ENCODE results near the gene VGLL4. TPM values are rescaled to one million over a fixed set of nuclear protein-coding genes. Genes with fewer than 3 reads are reported as not detected.
A peak's percentile ranks its signal among the peaks of the same experiment; 100 is the strongest.

VGLL4 gene, protein sequence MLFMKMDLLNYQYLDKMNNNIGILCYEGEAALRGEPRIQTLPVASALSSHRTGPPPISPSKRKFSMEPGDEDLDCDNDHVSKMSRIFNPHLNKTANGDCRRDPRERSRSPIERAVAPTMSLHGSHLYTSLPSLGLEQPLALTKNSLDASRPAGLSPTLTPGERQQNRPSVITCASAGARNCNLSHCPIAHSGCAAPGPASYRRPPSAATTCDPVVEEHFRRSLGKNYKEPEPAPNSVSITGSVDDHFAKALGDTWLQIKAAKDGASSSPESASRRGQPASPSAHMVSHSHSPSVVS
- polyA plus RNA-seq (28.5 to 51.6 TPM (median 32.6 TPM) in 3 replicates), polyA minus RNA-seq (27.6 to 36.2 TPM (median 28.9 TPM) in 3 replicates)
- polyA plus RNA-seq (2011; ENCODE audit: low read depth) = 25.2 TPM
- 30.9 and 43.1 TPM in 2 replicates for polyA plus RNA-seq (2011; cell fraction: cytosol; rRNA removed)
- polyA plus RNA-seq (2011; cell fraction: nucleus; rRNA removed) = 46.0 and 73.6 TPM in 2 replicates
- 21.2 and 26.3 TPM in 2 replicates for polyA plus RNA-seq (2012; ENCODE audit: low replicate concordance)
- 58.3 TPM for polyA minus RNA-seq (2011; cell fraction: cytosol; rRNA and poly(A)+ RNA removed)
- polyA minus RNA-seq (2011; cell fraction: nucleus; rRNA and poly(A)+ RNA removed) = 37.0 and 50.0 TPM in 2 replicates

DNA sequence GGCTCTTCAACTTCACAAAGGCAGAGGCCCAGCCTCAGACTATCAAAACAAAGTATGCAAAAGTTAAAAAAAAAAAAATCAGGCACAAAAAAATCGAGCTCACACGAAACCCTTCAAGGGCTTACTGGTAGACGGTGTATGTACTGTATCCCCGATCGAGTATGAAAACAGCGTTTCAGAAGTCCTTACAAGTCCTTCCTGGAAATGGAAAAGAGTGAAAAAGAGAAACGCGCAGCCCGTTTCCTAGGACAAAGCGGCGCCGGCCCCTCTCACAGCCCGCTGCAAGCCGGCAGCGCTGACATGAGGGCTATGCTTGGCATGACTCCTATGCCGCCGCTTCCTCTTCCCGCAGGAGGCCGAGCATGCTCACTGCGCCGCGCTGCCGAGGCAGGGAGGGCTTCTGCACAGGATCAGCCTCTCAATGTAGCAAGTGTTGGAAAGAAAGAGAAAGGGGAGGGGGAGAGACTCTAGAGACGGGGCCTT lies at the start of gene VGLL4:
TSS of gene VGLL4 (minus strand) at position 311 of the 483 bp plus-strand sequence. CDS start 397 bp downstream, outside the sequence.
- dilution Hi-C loops (cut with MboI; ENCODE audit: extremely low pct_ligation_motif_present, low sequenced_read_pairs) = no loop called here
- Histone ChIP-seq H3K4me2 (ENCODE audit: control insufficient read depth, extremely low read depth, insufficient read depth, low read depth, low read length) (peak within 1 kb of the TSS; percentile 86), H3K79me2 (ENCODE audit: control insufficient read depth, insufficient read depth, low read length) (peaks cover 53% of the 10 kb centered on the region), H3K27ac (ENCODE audit: control insufficient read depth, insufficient read depth, low read length) (peak within 1 kb of the TSS; percentile 83), H3K4me3 (ENCODE audit: control insufficient read depth in 2 of 3, extremely low read depth in 1 of 3, insufficient read depth in 2 of 3, low read depth in 1 of 3, low read length in 3 of 3) (peak within 1 kb of the TSS; percentile 53 to 83 (median 68)), H3K9me3 (ENCODE audit: control insufficient read depth, low read depth, low read length) (no peaks in the 10 kb centered on the region), H4K20me1 (ENCODE audit: control insufficient read depth, extremely low read depth, insufficient read depth, low read length) (no peaks in the 10 kb centered on the region), H3K9me1 (ENCODE audit: control insufficient read depth, extremely low read depth, insufficient read depth, low read length) (no peaks in the 10 kb centered on the region), H3K27me3 (ENCODE audit: control insufficient read depth, extremely low read depth, insufficient read depth, low read length) (no peaks in the 10 kb centered on the region), H3K36me3 (ENCODE audit: control insufficient read depth in 2 of 2, extremely low read depth in 1 of 2, insufficient read depth in 2 of 2, low read length in 2 of 2) (peaks cover 0 to 5% of the 10 kb centered on the region in 2 experiments), H3K9ac (ENCODE audit: control insufficient read depth, extremely low read depth, insufficient read depth, low read length) (peak within 1 kb of the TSS; percentile 82), H3K4me1 (ENCODE audit: control insufficient read depth, extremely low read depth, insufficient read depth, low read length) (peaks cover 13% of the 10 kb centered on the region), H2AFZ (ENCODE audit: control insufficient read depth, low read length) (peak within 1 kb of the TSS; percentile 71)
- no peak for TF ChIP-seq EZH2 (IDR thresholded peaks at IDR 0.05; ENCODE audit: low read length)
- TF ChIP-seq, protein P1, sequence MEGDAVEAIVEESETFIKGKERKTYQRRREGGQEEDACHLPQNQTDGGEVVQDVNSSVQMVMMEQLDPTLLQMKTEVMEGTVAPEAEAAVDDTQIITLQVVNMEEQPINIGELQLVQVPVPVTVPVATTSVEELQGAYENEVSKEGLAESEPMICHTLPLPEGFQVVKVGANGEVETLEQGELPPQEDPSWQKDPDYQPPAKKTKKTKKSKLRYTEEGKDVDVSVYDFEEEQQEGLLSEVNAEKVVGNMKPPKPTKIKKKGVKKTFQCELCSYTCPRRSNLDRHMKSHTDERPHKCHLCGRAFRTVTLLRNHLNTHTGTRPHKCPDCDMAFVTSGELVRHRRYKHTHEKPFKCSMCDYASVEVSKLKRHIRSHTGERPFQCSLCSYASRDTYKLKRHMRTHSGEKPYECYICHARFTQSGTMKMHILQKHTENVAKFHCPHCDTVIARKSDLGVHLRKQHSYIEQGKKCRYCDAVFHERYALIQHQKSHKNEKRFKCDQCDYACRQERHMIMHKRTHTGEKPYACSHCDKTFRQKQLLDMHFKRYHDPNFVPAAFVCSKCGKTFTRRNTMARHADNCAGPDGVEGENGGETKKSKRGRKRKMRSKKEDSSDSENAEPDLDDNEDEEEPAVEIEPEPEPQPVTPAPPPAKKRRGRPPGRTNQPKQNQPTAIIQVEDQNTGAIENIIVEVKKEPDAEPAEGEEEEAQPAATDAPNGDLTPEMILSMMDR (optimal IDR thresholded peaks at IDR 0.05 in 1 of 3, IDR thresholded peaks at IDR 0.05 in 1 of 3, conservative IDR thresholded peaks at IDR 0.05 in 1 of 3; ENCODE audit: extremely low read depth in 1 of 3, insufficient read depth in 2 of 3, low read length in 3 of 3) = peak in 2 of 3 experiments; percentile 9 to 38
- no peak for DNase-seq (ENCODE audit: low read depth, low spot score)
- no peak for FAIRE-seq

DNA sequence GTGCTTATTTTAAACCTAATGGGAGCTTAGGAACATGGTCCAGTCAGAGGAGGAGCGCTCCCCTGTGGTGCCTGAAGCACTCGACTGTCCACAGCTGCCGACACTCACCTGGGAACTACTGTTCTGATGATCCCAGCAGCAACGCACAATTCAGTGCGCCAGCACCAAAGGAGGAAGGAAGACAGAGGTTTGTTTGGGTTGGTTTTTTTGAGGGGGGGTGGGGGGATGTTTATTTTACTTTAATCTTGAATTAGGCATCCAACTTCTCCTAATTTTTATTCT lies 48.8 kb upstream of the VGLL4 start:
- H4K20me1 ChIP-seq (ENCODE audit: control insufficient read depth, extremely low read depth, insufficient read depth, low read length) = no peaks in the 10 kb centered on the region
- H3K36me3 ChIP-seq (ENCODE audit: control insufficient read depth in 2 of 2, extremely low read depth in 1 of 2, insufficient read depth in 2 of 2, low read length in 2 of 2) = peaks cover 5 to 15% of the 10 kb centered on the region in 2 experiments
- H3K4me1 ChIP-seq (ENCODE audit: control insufficient read depth, extremely low read depth, insufficient read depth, low read length) = peaks cover 15% of the 10 kb centered on the region
- FAIRE-seq = no peak
- no peaks in the 10 kb centered on the region for H3K9me3 ChIP-seq (ENCODE audit: control insufficient read depth, low read depth, low read length)
- H3K4me2 ChIP-seq (ENCODE audit: control insufficient read depth, extremely low read depth, insufficient read depth, low read depth, low read length) = no peak overlapping the region
- H3K79me2 ChIP-seq (ENCODE audit: control insufficient read depth, insufficient read depth, low read length) = peaks cover 69% of the 10 kb centered on the region
- no peak overlapping the region for H3K4me3 ChIP-seq (ENCODE audit: control insufficient read depth in 2 of 3, extremely low read depth in 1 of 3, insufficient read depth in 2 of 3, low read depth in 1 of 3, low read length in 3 of 3)
- no peak for TF ChIP-seq EZH2 (IDR thresholded peaks at IDR 0.05; ENCODE audit: low read length)
- TF ChIP-seq, protein P1 (optimal IDR thresholded peaks at IDR 0.05 in 1 of 3, IDR thresholded peaks at IDR 0.05 in 1 of 3, conservative IDR thresholded peaks at IDR 0.05 in 1 of 3; ENCODE audit: extremely low read depth in 1 of 3, insufficient read depth in 2 of 3, low read length in 3 of 3) = no peak
- no peaks in the 10 kb centered on the region for H3K27me3 ChIP-seq (ENCODE audit: control insufficient read depth, extremely low read depth, insufficient read depth, low read length)
- no peak overlapping the region for H2AFZ ChIP-seq (ENCODE audit: control insufficient read depth, low read length)
- H3K9me1 ChIP-seq (ENCODE audit: control insufficient read depth, extremely low read depth, insufficient read depth, low read length) = peaks cover 4% of the 10 kb centered on the region
- no peak for DNase-seq (ENCODE audit: low read depth, low spot score)
- dilution Hi-C loops (cut with MboI; ENCODE audit: extremely low pct_ligation_motif_present, low sequenced_read_pairs) = no loop called here
- no peak overlapping the region for H3K9ac ChIP-seq (ENCODE audit: control insufficient read depth, extremely low read depth, insufficient read depth, low read length)
- no peak overlapping the region for H3K27ac ChIP-seq (ENCODE audit: control insufficient read depth, insufficient read depth, low read length)

All from keratinocyte (primary cell).